ENCODE measurements around the gene ASIC2.

ASIC2 gene

DNA sequence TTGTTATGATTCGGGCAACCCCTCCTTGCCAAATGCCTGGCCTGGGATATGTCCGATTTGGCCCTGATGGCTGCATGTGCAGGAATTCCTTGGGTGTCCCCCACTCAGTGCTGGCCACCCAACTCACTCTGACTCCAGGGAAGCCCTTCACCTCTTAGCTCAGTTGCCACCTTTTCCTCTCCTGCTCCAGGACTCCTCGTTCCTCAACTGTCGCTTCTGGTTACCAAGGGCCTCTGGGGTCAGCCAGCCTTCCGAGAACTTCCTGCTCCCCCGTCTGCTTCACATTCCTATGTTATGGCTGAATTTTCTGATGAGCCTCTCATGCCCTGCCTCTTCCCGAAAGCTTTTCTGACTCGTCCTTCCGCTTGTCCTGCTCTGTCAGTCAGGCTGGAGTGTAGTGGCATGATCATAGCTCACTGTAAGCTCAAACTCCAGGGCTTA is 237.9 kb downstream of the ASIC2 start:
- peak; percentile 66 for DNase-seq

DNA sequence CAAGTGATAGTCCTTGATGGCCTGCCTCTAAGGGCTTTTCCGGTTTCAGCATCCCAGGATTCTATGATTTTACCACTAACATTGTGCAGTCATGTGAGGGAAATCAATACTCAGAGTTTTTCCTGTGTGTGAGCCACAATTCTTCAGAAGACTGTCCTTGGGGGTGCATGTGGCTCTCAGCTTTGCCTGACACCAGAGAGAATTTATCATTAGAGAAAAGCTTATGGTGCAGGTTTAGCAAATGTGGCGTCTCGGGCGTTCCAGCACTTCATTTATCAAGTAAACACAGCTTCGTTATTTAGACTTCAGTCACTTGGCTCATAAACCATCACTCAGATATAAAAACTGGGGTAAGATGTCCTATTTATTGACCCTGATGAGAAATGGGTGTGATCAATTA is 238.7 kb downstream of the ASIC2 start:
- peak; percentile 35 for DNase-seq

DNA sequence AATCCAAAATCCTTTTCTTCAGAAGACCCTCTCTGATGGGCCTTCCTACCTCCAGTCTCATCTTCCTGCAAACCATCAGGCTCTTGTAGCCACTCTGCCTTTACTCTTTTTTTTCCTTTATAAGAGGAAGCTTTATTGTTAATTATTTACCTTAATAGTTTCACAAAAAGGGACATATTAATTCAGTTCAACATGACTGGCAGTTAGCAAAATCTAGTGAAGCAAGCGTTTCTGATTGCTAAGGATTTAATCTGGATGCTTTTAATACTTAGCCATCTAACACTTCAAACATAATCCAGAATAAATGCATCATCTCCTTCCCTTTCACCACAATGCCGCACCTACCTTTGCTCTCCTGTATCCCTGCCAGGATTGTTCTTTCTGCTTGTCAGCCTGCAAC is 239.4 kb downstream of the ASIC2 start:
- DNase-seq = no peak

DNA sequence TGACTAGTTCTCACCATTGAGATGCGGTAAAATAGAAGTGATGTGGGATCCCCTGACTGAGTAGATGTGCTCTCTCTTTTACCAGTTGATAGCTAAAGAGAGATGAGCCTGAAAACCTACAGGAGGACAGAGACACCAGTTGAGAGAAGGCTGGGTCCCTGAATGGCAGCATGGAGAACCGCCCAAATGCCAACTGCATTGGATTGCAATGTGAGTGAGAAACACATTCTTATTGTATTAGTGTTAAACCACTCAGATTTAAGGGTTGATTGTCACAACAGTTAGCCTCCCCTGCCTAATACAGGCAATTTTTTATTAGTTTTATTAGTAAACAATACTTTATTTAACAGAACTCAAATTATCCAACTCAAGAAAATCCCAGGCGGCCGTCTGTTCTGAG is 240.2 kb downstream of the ASIC2 start:
- no peak for DNase-seq

DNA sequence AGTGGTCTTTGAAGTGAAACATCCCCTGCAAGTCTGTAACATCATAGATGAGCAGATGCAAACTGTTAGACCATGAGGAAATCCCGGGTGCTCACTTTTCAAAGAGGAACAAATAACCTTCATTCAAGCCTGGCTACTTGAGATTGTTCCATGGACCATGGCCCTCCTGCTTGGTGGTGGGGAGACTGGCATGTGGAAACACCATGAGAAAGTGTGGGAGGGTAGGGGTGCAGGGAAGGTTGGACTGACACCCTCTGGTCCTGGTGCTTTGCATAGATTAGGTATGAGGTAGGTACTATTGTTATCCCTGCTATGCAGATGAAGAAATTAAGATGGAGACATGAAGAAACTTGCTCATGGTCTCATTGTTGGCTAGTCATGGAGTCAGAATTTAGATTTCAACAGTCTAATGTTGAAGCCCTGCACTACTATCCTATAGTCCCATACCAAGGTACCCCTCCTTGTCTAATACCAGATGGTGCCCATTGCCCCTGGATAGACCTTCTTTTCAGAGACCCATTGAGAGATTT is 242.4 kb downstream of the ASIC2 start:
- DNase-seq = no peak

DNA sequence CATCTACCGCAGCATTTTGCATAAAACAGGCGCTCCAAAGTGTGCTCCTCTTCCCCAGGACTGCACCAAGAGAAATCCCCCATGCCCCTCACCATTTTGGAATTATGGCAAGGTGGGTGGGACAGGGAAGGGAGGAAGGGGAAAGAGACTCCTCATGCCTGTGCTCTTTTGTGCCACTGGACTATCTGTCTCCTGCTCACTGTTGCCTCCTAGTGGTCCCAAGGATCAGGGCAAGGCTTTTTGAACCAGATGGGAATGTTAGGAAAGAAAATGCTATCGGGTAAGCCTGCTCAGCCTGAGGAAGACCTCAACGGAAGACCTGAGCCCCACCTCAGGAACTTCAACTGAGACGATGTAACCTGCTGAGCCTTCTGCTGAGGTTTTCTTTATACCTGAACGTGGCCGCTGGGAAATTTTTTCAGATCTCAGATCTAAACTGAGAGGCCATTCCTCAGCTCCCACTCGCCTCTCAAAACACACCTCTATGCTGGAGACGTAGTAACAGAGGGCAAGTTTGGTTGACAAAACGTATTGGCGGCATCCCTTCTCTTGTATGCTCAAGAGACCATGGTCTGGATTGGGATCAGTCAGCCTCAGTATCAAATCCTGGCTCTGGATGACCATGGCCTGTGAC is 243.2 kb downstream of the ASIC2 start:
- DNase-seq = peak; percentile 67

DNA sequence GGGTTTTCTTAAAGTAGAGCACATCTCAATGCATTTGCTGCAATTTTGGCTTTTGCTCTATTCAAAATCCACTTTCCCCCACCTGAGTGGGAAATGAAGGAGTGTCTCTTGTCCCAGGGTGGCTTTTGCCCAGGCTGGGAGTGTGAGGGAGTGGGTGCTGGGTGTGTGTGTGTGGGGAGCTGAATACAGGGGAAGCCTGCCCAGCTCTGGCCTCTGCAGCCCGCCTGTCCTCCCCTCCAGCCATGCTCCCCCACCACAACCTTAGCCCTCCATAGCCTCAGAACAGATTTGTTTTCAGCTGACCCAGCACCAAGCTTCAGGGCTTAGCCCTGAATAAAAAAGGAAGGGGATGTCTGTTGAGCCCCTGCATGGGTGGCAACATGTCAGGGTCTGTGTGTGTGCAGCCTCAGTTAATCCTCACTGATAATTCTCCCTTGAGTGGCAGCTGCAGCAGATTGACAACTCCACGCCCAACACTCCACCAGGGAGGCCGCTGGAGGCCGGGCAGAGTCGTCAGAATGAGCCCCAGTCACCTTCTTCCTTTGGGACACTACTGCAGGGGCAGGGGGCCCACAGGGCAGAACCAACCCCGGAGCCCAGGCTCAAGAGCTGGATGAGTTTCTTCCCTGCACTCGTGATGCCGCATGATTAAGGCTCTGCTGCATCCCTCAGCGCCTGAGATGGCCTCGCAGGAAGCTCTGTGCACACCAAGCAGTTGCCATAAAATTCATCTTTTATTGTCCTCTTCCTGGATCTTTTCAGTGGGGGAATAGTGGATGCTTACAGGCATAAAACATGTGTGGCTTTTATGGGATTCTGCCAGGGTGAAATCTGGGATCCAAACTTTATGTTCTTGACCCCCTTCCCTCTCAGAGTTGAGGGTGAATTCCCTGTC is 246.5 kb downstream of the ASIC2 start:
- DNase-seq = peak; percentile 27

DNA sequence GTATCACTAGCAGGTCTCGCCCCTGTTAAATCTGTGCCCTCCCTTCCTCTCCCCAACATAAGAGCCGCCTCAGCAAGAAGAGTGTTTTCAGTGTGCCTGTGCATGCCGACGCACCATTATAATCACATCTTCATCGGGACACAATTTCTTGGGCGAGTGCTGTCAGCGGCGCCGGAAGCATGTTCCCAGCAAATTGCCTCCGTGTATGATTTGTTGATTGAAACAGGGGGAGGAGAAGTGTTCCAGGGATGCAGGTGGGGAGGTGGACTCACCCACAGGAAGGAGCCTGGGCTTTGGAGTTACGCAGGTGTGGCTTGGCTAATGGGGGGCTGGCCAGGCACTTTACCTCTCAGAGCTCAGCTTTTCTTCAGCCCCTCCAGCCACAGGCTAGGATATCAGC is 247.9 kb downstream of the ASIC2 start:
- no peak for DNase-seq

DNA sequence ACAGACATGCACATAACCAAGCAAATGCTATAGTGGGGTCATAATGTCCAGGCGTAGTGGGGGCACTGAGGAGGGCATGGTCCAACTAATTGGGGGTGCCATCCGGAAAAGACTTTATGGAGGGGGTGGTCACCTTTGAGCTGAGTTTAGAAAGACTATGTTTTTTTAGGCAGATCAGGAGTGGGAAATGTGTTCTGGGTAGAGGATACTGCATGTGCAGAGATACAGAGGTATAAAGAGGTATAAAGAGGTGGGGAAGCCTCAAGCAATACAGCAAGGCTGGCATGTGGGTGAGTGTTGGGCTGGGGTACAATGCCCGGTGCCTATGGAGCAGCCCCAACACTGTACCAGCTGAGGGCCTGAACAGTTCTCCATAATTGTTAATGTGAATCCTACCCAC is 248.3 kb downstream of the ASIC2 start:
- no peak for DNase-seq

DNA sequence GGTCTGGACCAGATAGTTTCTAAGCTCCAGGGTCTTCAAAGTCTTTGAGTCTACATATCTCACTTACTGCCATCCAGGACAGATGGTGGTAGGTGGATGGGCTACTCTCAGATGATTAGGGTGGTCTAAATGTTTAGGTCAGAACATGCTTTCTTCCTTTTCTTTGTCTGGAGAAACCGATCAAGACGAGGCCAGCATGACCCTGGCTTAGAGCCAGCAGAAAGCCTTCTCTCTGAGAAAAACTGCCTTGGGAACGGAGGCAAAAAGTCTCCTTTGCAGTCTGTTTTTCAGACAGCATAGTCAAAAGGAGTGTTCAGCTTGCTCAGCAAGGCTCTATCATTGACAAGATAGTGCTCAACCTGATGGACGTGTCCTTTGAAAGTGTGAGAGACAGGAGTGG is 252.6 kb downstream of the ASIC2 start:
- no peak for DNase-seq

DNA sequence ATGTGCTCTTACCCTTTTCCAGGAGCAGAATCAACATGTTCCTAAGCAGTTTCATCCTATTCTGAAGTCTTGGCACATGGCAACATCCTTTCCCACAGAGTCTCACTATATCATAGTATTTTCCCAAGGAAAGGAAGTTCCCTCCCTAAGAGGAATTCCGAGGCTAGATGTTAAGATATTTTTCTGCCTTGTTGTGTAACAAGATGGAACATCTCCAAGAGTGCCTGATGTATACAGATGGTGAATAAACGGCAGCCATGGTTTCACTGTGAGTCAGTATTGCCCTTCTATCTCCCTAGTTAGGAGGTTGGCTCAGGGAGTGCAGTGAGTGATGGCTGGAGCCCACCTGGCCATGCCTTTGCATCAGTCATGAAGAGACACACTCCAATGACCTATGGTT is 253.2 kb downstream of the ASIC2 start:
- no peak for DNase-seq

DNA sequence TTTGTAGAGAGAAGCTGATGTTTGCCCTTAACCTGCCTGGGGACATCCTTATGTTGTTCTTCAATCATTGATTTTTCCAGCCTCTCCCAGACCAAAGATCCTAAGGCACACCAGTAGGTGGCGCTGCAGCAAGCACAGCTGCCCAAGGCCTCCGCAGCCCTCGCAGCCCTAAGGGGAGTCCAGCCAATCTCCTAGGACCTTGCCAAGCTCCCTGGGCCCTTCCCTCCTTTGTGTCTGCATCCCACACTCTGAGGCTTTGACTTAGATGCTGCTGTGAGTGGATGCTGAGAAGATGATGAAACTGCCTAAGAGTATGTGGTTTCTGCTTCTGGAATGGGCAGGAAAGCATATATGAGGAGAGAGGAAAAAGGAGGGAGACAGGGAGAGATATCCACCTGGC is 254.4 kb downstream of the ASIC2 start:
- peak; percentile 84 for DNase-seq

DNA sequence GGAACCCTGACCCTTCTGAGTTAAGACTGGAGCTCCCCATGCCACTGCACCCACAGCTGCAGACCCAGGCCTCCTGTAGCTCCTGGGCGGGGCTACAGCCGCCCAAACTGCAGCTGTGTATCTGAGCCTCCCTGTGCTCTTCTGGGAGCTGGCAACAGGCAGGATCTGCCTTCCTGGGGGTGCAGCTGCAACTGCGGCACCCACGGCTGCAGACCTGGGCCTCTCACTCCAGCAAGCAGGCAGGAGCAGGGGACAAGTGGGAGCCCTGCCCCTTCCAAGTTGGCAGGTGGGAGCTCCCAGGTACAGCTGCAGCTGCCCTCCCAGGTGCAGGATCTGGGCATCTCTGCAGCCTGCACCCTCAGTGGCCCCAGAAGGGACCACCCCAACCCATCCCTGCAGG is 259.9 kb downstream of the ASIC2 start:
- no peak for DNase-seq

DNA sequence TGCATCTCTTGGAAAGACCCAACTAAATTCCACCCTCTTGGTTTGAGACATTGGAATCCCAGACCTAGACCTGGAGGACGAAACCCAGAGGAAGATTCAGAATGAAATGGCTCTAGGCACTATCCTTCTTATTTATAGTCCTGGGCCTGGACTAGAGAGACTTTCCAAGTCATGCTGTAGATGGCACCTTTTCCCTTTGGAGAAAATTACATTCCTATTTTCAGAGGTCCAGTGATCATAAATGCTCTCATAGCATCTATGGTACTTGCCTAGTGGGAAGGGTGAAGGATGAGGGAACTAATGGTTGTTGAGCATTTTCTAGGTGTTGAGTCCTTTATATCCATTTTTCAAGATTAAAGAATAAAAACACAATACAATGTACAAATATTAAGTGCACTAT is 264.3 kb downstream of the ASIC2 start:
- no peak for DNase-seq

DNA sequence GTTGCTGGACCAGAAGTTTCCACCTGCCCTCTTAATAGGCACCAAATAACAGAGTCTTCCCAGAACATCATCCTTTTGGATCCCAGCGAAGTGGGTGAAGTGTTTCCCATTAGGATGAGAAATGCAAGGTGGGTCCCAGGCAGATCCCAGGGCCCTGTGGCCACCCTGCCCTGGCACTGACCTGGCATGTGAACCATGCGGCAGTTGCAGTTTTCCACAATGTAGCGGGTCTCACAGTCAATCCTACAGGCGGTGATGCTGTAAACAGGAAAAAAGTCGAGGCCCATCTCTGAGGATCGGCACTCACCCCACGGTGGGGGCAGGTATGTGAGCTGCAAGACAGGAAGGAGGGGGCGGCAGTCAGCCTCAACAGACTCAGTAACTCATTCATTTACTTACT is 265.0 kb downstream of the ASIC2 start:
- no peak for DNase-seq

DNA sequence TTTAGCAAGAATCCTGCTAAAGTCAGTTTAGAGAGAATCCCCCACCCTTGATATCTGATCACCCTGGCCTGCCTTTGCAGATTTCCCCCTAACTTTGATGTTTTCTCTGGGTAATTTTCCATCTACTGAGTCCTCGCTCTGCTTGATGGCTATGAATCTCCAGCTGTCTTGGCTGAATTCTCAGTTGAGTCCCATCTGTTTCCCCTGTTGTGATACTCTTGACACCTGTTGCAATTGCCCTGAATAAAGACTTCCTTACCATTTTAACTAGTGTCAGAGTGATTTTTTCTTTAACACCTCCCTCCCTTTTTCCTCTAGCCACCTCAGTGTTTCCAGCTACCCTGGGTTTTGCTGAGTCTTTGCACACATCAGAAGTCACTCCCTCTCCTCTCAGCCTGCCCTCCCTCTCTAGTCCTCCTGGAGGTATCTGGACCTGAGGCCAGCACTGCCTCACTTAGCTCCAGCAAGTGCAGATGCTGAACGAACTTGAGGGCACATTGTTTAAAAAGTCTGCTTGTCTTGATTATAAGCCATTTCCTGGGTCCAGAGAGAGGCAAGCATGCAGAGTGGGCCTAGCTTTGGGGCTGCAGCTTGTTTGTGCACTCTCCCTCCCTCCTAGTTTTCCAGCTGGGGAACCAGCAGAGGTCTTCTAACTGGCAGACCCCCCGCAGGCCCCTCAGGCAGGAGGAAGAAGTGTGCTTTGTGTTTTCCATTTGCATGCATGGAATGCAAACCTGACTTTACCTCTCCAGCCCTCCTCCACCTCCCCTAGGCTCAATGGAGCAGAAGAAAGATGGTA is 268.2 kb downstream of the ASIC2 start:
- peak; percentile 27 for DNase-seq

DNA sequence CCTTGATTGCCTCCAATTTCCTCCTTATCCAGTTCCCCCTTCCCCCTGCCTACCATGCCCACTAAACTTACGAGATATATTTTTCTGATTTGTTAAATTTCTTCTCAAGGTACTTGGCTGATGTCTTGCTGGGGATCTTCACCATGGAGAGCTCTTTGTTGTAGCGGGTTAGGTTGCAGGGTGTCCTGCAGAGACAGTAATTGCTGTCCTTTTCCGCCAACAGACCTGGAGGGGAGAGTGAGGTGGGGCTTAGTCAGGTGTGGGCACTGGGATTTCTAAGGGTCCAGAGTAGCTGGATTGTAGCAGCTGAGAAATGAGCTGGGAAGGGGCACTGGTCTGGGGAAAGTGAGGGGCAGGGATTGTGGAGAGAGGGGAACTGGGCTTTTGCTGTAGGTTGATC is 269.3 kb downstream of the ASIC2 start:
- no peak for DNase-seq

DNA sequence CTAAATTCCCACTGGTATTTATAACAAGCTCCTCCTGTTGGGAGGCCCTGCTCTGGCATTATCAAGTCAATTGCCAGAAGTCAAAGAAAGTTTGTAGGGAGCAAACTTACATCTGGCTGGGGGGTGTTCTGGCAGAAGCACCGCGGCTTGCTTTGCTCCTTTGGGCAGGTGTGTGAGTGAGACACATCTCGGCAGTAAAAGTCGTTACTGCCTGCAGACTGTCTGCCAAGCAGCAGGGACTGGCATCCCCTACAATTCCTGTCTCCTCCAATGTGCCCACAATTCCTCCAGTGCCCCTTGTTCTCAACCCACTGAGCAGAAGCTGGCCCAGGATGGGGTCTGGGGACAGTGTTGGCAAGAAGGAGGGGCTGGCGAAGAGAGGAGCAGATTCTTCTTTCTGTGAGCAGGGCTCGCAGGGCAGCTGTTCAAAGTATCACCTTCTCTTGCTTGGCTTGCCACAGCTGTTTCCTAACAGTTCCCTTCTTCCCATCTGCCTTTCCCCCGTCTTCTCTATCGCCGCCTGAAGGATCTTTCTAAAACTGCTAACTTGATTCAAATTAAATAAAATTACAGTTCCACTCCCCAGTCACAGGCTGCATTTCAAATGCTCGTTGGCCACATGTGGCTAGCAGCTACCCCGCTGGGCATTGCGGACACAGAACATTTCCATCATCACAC is 271.2 kb downstream of the ASIC2 start:
- DNase-seq = peak; percentile 43

DNA sequence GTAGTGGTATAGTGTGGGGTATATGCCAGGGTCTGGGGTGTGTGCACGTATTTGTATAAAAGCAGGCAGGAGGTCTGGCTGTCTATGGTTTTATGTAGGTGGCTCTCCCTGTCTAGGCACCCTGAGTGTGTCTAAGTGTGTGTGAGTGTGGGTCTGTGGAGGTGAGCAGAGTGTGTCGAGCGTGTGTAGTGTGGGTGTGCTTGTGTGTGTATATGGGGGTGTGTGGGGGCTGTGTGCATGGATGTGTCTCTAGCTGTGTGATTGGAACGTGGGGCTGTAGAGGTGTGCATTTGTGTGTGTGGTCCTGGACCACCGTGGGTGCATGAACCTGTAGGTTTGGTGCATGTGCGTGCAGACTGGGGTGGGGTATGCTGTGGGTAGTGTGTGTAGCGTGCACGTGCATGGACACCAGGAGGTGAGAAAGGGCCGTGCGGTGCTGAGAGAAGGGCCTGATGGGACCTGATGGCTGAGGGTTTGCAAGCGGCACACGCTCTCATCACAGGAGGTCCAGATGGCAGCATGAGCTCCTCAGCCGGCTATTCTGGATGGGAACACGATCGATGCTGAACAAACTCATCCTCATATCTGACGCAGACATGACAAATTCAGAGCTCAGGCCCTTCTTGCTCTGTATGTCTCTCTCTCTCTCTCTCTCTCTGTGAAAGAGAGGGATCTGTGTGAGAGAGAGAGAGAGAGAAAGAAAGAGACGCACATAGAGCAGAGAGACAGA is 273.8 kb downstream of the ASIC2 start:
- DNase-seq = no peak

DNA sequence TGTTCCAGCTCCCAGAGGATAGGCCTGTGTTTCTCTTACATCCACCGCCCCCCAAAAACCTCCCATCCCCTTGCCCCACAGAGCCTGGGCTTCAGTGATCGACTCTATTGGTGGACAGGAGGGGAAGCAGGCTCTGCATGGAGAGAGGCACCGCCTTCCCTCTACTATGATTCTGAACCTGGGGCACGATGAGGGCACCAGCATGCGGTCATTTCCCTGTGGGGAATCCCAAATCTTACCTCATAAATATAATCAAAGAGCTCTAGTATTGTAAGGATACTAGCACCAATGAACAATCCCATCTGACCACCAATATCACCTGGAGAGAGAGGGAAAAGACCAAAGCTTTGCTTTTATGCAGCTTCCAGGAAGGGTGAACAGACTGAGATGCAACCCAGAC is 275.7 kb downstream of the ASIC2 start:
- DNase-seq = no peak

DNA sequence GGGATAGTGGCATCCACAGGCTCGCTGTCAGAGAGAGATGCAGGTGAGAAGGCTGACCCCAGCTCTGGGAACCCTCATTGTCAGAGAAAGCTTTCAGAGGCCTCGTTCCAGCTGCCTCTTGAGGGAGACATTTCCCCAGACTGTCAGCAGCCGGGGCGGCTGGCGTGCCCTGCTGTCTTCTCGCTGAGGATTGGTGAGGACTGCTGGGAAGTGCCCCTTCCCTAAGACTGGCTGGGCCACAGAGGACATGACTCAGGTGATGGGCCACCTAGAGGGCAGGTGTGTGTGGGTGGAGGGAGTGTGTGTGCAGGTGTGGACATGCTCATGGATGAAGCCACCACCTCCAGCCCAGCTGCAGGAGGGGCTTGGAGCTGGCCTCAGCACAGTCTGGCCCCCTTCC is 276.2 kb downstream of the ASIC2 start:
- no peak for DNase-seq

DNA sequence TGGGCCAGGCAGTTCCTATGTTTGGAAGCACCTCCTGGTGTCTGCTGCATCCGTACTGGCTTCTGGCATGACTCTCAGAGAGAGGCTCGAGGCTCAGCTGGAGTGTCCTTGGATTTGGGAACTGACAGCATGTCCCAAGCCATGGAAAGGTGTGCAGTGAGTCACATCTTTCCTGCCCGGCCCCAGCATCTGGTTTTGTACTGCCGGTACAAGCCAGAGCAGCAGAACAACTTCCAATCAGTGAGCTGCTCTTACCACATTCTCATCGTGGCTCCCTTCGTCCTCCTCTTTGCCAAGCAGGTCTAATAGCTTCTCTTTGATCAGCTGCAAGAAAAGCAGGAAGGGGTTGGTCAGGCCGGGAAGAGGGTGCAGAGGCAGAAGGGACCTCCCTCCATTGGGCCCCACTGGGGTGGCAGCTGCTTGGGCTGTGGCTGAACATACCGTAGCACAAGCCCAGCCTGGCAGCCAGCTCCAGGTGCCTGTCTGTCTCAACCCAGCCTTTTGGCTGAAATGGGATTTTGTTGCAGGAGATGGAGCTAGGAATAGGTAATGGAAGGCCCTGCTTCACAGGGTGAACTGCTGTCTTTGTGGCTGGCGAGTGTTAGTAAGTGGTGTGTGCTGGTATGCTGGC is 277.3 kb downstream of the ASIC2 start:
- DNase-seq = no peak
